ENCODE data around the gene B3GNT5.

DNA sequence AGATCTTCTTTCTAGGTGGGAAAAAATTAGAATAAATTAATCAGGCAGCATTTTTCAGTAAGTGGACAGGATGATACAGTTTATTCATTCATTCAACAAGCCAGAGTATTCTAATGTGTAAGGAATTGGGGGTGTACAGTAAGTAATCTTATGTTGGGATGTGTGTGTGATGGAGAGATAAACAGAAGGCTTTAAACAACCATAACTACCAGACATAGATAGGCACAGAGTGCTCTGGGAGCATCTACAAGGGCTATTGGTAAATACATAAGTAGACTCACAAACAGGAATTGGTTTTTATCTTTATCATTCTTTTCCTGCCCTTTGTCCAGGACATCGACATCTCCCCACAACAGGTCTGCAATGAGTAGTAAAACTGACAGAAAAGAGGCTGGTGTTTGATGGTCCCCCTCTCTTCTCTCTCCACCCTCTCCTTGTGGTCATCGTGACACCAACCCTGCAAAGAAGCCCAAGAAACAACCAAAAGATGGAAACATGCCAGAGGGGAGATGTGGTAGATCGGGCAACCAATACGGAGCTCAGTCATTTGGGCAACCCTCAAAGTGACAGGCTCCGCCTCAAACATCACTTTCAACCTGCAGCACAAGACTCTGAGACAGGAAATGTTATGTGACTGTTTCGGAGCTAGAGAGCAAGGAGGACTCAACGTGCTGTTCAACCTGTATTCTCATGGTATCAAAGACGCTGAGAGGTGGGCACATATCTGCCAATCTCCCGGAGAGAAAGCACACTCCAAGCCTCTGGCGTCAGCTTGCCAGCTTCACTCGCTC, 28.7 kb upstream of the B3GNT5 start:
- TF ChIP-seq CTCF (IDR thresholded peaks at IDR 0.05) (no peak), POLR2A (IDR thresholded peaks at IDR 0.05) (no peak)

Data from adrenal gland (tissue), 5 donors.